ENCODE results near the gene ZNF543.

DNA sequence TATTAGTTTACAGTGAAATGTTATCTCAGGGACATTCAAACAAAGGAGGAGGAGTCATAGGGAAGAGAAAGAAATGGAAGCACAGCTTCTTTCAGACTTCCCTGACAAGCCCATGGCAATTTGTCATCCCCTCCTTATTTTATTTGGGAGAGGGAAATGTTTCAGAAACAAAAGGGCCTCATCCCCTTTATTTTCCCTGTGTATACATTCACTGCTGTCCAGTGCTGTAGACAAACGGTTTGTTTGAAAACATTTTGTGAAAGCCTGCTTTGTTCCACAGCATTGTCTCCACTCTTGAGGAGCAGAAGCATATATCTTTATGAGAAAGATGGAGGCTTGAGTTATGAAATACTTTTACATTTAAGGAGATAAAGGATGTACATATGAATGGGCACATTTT, 27.7 kb upstream of the ZNF543 start:
- TF ChIP-seq CTCF (IDR thresholded peaks at IDR 0.05; ENCODE audit: poor library complexity), result no peak
- no peak for TF ChIP-seq EZH2 (IDR thresholded peaks at IDR 0.05; ENCODE audit: borderline replicate concordance)
- TF ChIP-seq EZH2phosphoT487 (IDR thresholded peaks at IDR 0.05; ENCODE audit: low read depth, severe bottlenecking, unreplicated experiment), result no peak

Measured in hepatocyte (in vitro differentiated cells).